Chondrocyte (in vitro differentiated cells): Measurements from ENCODE around the gene GJC1. TPM values are rescaled to one million over a fixed set of nuclear protein-coding genes. Genes with fewer than 3 reads are reported as not detected.

ENCODE experiments used
- DNase-seq: peaks from one replicate; pipeline ENCODE4 v3.0.0; 2021; ENCODE audit warnings: mixed read lengths, low spot score
- H3K27ac Mint-ChIP-seq: one replicate; pipeline ENCODE4 v1.8.0; 2021; ENCODE audit warnings: mild to moderate bottlenecking, moderate library complexity, mixed read lengths; ENCODE audit not compliant: unreplicated experiment
- H3K27me3 Mint-ChIP-seq: 2 replicates; pipeline ENCODE4 v1.8.0; 2021; ENCODE audit warnings: low read depth, mixed read lengths
- H3K36me3 Mint-ChIP-seq: 2 replicates; pipeline ENCODE4 v1.8.0; 2021; ENCODE audit warnings: low read depth, mixed read lengths
- H3K4me1 Mint-ChIP-seq: 2 replicates; pipeline ENCODE4 v1.8.0; 2021; ENCODE audit warnings: low read depth, mild to moderate bottlenecking, mixed read lengths
- H3K4me3 Mint-ChIP-seq: one replicate; pipeline ENCODE4 v1.8.0; 2021; ENCODE audit warnings: mild to moderate bottlenecking, moderate library complexity, mixed read lengths; ENCODE audit not compliant: unreplicated experiment
- H3K9me3 Mint-ChIP-seq: 2 replicates; pipeline ENCODE4 v1.8.0; 2021; ENCODE audit warnings: low read depth, mixed read lengths
- CTCF ChIP-seq: fragments of 200-600 bp; sonication (generic); IDR thresholded peaks from 2 replicates; pipeline ENCODE4 v1.5.0; 2021; ENCODE audit warnings: antibody characterized with exemption, mild to moderate bottlenecking, moderate library complexity
- total RNA-seq: library from RNA; stranded (reverse); gene quantifications from 3 replicates; pipeline ENCODE4 v1.2.1, GENCODE V29; 2021

Gene GJC1
- total RNA-seq, 1 donor from 2014 or later, result 50.5 TPM

- no peak for TF ChIP-seq CTCF
These were observed 41.9 kb downstream of the GJC1 start for GRCh38 chr17:44788139-44788538.

GRCh38 chr17:44787271-44787940 is 42.7 kb downstream of the GJC1 start:
- no peaks in the 10 kb centered on the region for H3K36me3 Mint-ChIP-seq

More at GRCh38 chr17:44788139-44788538, 41.9 kb downstream of the GJC1 start:
- H3K27me3 Mint-ChIP-seq, result no peaks in the 10 kb centered on the region
- no peak for DNase-seq
- H3K27ac Mint-ChIP-seq, result no peak overlapping the region
- H3K4me1 Mint-ChIP-seq, result peaks cover 21% of the 10 kb centered on the region
- H3K9me3 Mint-ChIP-seq, result no peaks in the 10 kb centered on the region
- no peak overlapping the region for H3K4me3 Mint-ChIP-seq
- H3K36me3 Mint-ChIP-seq, result peaks cover 2% of the 10 kb centered on the region

DNA sequence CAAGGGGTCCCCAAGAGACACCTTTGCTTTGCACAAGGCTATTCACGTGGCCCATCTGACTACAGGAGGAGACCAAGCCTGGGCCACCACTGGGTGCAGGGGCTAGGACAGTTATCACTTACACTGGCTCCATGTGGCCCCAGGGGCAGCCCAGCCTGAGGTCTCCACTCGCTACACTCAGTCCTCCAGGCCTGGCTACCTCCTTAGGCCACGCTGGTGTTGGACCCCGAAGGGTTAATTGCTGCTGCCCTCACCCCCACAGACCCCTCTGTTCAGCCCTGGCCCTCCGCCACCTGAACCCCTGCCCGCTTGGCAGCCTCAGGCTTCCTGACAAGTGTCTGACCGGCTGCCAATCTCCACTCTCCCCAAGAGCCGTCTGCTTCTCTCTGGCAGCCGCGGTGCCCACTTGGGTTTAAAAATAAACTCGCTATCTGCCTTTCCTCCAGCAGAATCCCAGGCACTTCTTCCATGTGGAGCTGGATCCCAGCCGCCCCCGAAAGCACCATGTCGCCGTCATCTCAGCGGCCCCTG is 43.5 kb downstream of the GJC1 start:
- Mint-ChIP-seq H3K4me3 (no peak overlapping the region), H3K36me3 (no peaks in the 10 kb centered on the region)
- peak; percentile 71 for DNase-seq

More at GRCh38 chr17:44787271-44787940, 42.7 kb downstream of the GJC1 start:
- H3K4me1 Mint-ChIP-seq, result peaks cover 16% of the 10 kb centered on the region
- H3K9me3 Mint-ChIP-seq, result no peaks in the 10 kb centered on the region
- no peak for TF ChIP-seq CTCF
- peak overlapping the region; percentile 27 for H3K27ac Mint-ChIP-seq
- H3K27me3 Mint-ChIP-seq, result no peaks in the 10 kb centered on the region
- H3K4me3 Mint-ChIP-seq, result no peak overlapping the region
- no peak for DNase-seq

DNA sequence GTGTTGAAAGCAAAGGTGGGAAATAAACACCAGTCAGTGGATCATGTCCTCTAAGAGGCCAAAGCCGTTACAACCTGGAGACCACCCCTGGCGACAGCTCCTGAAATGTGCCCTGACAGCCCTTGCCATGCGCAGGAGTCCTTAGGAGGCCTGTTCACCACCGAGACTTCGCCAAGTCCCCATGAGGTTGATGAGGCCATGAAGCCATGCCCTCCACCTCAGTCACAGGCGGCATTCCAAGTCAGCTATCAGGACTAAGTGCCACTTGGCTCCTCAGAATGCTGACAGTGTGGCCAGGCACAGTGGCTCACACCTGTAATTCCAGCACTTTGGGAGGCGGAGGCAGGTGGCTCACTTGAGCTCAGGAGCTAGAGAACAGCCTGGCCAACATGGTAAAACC is 44.2 kb downstream of the GJC1 start:
- H3K9me3 Mint-ChIP-seq, result no peaks in the 10 kb centered on the region
- TF ChIP-seq CTCF, result no peak
- H3K27ac Mint-ChIP-seq, result no peak overlapping the region
- no peaks in the 10 kb centered on the region for H3K27me3 Mint-ChIP-seq
- H3K36me3 Mint-ChIP-seq, result no peaks in the 10 kb centered on the region
- peaks cover 16% of the 10 kb centered on the region for H3K4me1 Mint-ChIP-seq
- peak; percentile 55 for DNase-seq
- H3K4me3 Mint-ChIP-seq, result no peak overlapping the region

More for the DNA sequence above, 43.5 kb downstream of the GJC1 start:
- peaks cover 16% of the 10 kb centered on the region for H3K4me1 Mint-ChIP-seq
- H3K27me3 Mint-ChIP-seq, result no peaks in the 10 kb centered on the region
- no peak for TF ChIP-seq CTCF
- peak overlapping the region; percentile 17 for H3K27ac Mint-ChIP-seq
- no peaks in the 10 kb centered on the region for H3K9me3 Mint-ChIP-seq

DNA sequence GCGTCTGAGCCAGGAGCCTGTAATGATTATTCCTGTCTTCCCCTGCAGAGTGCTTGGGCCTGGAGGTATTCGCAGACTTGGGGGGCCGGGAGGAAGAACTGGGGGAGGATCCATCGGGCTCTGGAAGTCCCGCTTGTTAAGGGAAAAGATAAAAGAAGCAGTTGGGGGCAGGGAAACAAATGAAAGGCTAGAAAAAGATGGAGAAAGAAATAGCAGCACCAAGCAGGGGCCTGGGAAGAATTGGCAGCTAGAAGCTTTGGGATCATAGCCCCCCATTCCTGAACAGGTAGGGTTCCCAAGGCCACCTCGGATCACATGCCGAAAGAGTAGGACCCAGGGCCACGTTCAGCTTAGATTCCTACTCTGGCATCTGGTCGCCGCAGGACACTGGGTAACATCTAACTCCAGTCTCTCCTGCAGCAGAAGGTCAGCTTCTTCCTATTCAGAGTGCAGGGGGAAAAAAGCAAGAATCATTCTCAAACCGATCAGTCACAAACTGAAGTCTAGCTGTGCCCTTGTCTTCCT is 47.7 kb downstream of the GJC1 start:
- no peak for TF ChIP-seq CTCF
- H3K36me3 Mint-ChIP-seq, result no peaks in the 10 kb centered on the region

More for the DNA sequence above, 47.7 kb downstream of the GJC1 start:
- DNase-seq, result peak; percentile 56
- H3K4me1 Mint-ChIP-seq, result peaks cover 15% of the 10 kb centered on the region
- no peak overlapping the region for H3K4me3 Mint-ChIP-seq
- H3K27me3 Mint-ChIP-seq, result no peaks in the 10 kb centered on the region
- H3K9me3 Mint-ChIP-seq, result no peaks in the 10 kb centered on the region
- H3K27ac Mint-ChIP-seq, result no peak overlapping the region
